ENCODE data around the gene PNLIPRP1. TPM values are rescaled to one million over a fixed set of nuclear protein-coding genes. Genes with fewer than 3 reads are reported as not detected.

Gene PNLIPRP1
- polyA plus RNA-seq, 1 donor (not counting 4 experiments of a cell fraction or from before 2014, with no cell fraction given), result not detected

DNA sequence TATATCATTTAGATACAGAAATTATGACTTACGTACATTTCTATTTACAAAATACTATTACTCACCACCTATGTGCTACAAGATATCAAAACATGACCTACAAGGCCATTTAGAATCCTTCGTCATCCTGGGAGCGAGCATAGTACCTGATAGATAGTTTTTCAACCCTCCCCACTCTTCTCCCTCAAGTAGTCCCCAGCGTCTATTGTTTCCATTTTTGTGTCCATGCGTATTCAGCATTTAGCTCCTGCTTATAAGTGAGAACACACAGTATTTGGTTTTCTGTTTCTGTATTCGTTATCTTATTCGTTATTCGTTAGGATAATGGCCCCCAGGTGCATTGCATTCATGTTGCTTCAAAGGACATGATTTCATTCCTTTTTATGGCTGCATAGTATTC, 58.1 kb downstream of the PNLIPRP1 start:
- Histone ChIP-seq H3K27me3 (ENCODE audit: control insufficient read depth, extremely low read depth, insufficient read depth, low read length) (no peaks in the 10 kb centered on the region), H3K79me2 (ENCODE audit: control insufficient read depth, insufficient read depth, low read length) (no peaks in the 10 kb centered on the region), H3K4me2 (ENCODE audit: control insufficient read depth, extremely low read depth, insufficient read depth, low read depth, low read length) (no peak overlapping the region), H2AFZ (ENCODE audit: control insufficient read depth, low read length) (no peak overlapping the region), H3K4me3 (ENCODE audit: control insufficient read depth in 2 of 3, extremely low read depth in 1 of 3, insufficient read depth in 2 of 3, low read depth in 1 of 3, low read length in 3 of 3) (no peak overlapping the region), H3K9me3 (ENCODE audit: control insufficient read depth, low read depth, low read length) (no peaks in the 10 kb centered on the region), H3K27ac (ENCODE audit: control insufficient read depth, insufficient read depth, low read length) (no peak overlapping the region), H4K20me1 (ENCODE audit: control insufficient read depth, extremely low read depth, insufficient read depth, low read length) (no peaks in the 10 kb centered on the region), H3K36me3 (ENCODE audit: control insufficient read depth in 2 of 2, extremely low read depth in 1 of 2, insufficient read depth in 2 of 2, low read length in 2 of 2) (no peaks in the 10 kb centered on the region), H3K9me1 (ENCODE audit: control insufficient read depth, extremely low read depth, insufficient read depth, low read length) (no peaks in the 10 kb centered on the region), H3K9ac (ENCODE audit: control insufficient read depth, extremely low read depth, insufficient read depth, low read length) (no peak overlapping the region), H3K4me1 (ENCODE audit: control insufficient read depth, extremely low read depth, insufficient read depth, low read length) (no peaks in the 10 kb centered on the region)
- dilution Hi-C loops (cut with MboI; ENCODE audit: extremely low pct_ligation_motif_present, low sequenced_read_pairs), result no loop called here
- TF ChIP-seq, protein P1, sequence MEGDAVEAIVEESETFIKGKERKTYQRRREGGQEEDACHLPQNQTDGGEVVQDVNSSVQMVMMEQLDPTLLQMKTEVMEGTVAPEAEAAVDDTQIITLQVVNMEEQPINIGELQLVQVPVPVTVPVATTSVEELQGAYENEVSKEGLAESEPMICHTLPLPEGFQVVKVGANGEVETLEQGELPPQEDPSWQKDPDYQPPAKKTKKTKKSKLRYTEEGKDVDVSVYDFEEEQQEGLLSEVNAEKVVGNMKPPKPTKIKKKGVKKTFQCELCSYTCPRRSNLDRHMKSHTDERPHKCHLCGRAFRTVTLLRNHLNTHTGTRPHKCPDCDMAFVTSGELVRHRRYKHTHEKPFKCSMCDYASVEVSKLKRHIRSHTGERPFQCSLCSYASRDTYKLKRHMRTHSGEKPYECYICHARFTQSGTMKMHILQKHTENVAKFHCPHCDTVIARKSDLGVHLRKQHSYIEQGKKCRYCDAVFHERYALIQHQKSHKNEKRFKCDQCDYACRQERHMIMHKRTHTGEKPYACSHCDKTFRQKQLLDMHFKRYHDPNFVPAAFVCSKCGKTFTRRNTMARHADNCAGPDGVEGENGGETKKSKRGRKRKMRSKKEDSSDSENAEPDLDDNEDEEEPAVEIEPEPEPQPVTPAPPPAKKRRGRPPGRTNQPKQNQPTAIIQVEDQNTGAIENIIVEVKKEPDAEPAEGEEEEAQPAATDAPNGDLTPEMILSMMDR (optimal IDR thresholded peaks at IDR 0.05 in 1 of 3, IDR thresholded peaks at IDR 0.05 in 1 of 3, conservative IDR thresholded peaks at IDR 0.05 in 1 of 3; ENCODE audit: extremely low read depth in 1 of 3, insufficient read depth in 2 of 3, low read length in 3 of 3), result no peak
- TF ChIP-seq EZH2 (IDR thresholded peaks at IDR 0.05; ENCODE audit: low read length), result no peak
- DNase-seq (ENCODE audit: low read depth, low spot score) (no peak), FAIRE-seq (no peak)

DNA sequence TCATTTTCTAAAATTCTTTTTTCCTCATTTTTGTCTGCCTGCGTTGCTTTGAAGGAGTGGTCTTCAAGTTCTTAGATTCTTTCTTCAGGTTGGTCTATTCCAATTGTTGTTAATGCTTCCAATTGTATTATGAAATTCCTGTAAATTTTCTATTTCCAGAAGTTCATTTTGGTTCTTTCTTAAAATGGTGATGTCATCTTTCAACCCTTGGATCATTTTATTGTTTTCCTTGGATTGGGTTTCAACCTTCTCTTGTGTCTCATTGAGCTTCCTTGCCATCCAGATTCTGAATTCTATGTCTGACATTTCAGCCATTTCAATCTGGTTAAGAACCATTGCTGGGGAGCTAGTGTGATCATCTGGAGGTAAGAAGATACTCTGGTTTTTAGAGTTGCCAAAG, 63.1 kb downstream of the PNLIPRP1 start:
- H3K4me3 ChIP-seq (ENCODE audit: control insufficient read depth in 2 of 3, extremely low read depth in 1 of 3, insufficient read depth in 2 of 3, low read depth in 1 of 3, low read length in 3 of 3), result no peak overlapping the region
- no peaks in the 10 kb centered on the region for H3K4me1 ChIP-seq (ENCODE audit: control insufficient read depth, extremely low read depth, insufficient read depth, low read length)
- TF ChIP-seq, protein P1 (optimal IDR thresholded peaks at IDR 0.05 in 1 of 3, IDR thresholded peaks at IDR 0.05 in 1 of 3, conservative IDR thresholded peaks at IDR 0.05 in 1 of 3; ENCODE audit: extremely low read depth in 1 of 3, insufficient read depth in 2 of 3, low read length in 3 of 3), result no peak
- no peak for TF ChIP-seq EZH2 (IDR thresholded peaks at IDR 0.05; ENCODE audit: low read length)
- no peak overlapping the region for H2AFZ ChIP-seq (ENCODE audit: control insufficient read depth, low read length)
- dilution Hi-C loops (cut with MboI; ENCODE audit: extremely low pct_ligation_motif_present, low sequenced_read_pairs), result no loop called here
- no peaks in the 10 kb centered on the region for H3K9me3 ChIP-seq (ENCODE audit: control insufficient read depth, low read depth, low read length)
- H4K20me1 ChIP-seq (ENCODE audit: control insufficient read depth, extremely low read depth, insufficient read depth, low read length), result no peaks in the 10 kb centered on the region
- H3K9ac ChIP-seq (ENCODE audit: control insufficient read depth, extremely low read depth, insufficient read depth, low read length), result no peak overlapping the region
- no peaks in the 10 kb centered on the region for H3K79me2 ChIP-seq (ENCODE audit: control insufficient read depth, insufficient read depth, low read length)
- H3K27me3 ChIP-seq (ENCODE audit: control insufficient read depth, extremely low read depth, insufficient read depth, low read length), result no peaks in the 10 kb centered on the region
- FAIRE-seq, result no peak
- no peaks in the 10 kb centered on the region for H3K9me1 ChIP-seq (ENCODE audit: control insufficient read depth, extremely low read depth, insufficient read depth, low read length)
- no peak overlapping the region for H3K27ac ChIP-seq (ENCODE audit: control insufficient read depth, insufficient read depth, low read length)
- no peak overlapping the region for H3K4me2 ChIP-seq (ENCODE audit: control insufficient read depth, extremely low read depth, insufficient read depth, low read depth, low read length)
- no peak for DNase-seq (ENCODE audit: low read depth, low spot score)
- no peaks in the 10 kb centered on the region for H3K36me3 ChIP-seq (ENCODE audit: control insufficient read depth in 2 of 2, extremely low read depth in 1 of 2, insufficient read depth in 2 of 2, low read length in 2 of 2)

All from keratinocyte (primary cell).